Measurements from ENCODE around the gene CLPTM1.
"Not testable (repeated sequence)": the region's sequence is repeated elsewhere in the genome, so short reads cannot be mapped to it uniquely, and the experiment has no call there.

CLPTM1 gene

GRCh38 chr19:44943801-44944249, 11.4 kb upstream of the CLPTM1 start:
- DNase-seq (ENCODE audit: low read depth) = no peak

- DNase-seq (ENCODE audit: low read depth) = no peak
Measured at GRCh38 chr19:44947041-44947581, 8.1 kb upstream of the CLPTM1 start.

DNA sequence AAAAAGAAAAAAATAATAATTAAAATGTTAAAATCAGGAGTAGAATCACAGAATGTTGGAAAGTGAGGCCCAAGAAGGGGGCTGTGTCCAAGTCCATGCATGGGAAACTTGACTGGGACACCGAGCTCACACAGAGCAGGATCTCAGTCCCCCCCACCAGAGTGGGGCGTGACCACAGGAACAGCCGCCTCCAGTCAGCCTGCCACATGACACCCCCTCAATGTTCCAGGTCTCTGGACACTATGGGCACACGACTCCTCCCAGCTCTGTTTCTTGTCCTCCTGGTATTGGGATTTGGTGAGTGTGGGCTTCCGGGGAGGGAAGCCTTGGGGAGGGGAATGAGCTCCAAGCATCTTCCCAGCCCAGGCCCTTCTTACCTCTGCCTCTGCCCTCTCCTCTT, 6.9 kb upstream of the CLPTM1 start:
- DNase-seq (ENCODE audit: low read depth) = no peak

- no peak for DNase-seq (ENCODE audit: low read depth)
Measured at GRCh38 chr19:44948763-44949374, 6.3 kb upstream of the CLPTM1 start.

DNA sequence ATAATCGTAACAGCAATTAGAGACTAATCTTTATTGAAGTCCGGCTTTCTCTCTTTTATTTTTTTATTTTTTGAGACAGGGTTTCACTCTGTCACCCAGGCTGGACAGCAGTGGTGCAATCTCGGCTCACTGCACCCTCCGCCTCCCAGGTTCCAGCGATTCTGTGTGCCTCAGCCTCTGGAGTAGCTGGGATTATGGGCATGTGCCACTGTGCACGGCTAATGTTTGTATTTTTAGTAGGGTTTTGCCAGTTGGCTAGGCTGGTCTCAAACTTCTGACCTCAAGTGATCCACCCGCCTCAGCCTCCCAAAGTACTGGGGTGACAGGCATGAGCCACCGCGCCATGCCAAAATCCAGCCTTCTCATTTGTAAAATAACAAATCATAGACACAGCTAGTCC, 5.6 kb upstream of the CLPTM1 start:
- DNase-seq (ENCODE audit: low read depth) = no peak

GRCh38 chr19:44951179-44952159, 3.7 kb upstream of the CLPTM1 start:
- no peak for DNase-seq (ENCODE audit: low read depth)

- no peak for DNase-seq (ENCODE audit: low read depth)
Measured at GRCh38 chr19:44954278-44954648, 917 bp upstream of the CLPTM1 start.

DNA sequence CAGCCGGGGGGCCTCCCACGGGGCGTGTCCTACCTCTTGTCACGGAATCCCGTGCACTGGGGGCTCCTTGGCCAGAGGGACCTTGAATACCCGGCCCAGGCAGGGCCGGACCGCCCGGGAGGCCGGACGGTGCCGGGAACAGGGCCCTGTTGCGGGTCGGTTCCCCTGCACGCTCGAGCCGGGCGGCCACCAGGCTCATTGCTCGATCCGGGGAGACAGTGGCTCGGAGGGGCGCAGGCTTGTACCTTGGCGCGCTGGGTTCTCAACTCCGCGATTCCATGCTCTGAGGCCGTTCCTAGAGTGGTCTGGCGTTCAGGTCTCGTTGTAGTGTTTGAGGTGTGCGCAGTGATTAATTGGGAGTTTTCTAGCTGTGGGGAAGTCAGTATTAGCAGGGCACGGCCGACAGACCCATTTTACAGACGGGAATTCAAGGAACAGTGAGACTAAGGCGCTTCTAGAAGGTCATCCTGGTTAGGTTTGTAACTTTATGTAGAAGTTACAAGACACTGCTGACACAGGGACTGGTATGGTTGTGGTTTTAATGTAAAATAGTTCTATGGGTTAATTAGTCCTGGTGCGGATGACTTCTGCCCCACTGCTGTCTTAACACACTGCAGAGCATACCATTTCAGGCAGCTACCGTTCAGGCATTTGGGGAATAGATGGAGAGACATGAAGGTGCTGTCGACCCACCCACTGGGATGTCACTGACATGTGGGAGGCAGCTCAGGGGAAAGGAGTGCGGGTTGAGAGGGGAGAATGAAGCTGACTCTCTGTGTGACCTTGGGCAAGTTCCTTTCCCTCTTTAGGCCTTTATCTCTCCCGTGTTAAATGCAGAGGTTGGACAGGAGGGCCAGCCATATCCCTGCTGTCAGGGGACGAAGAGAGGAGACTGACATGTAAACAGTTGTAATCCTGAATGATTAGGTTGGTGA, 592 bp downstream of the CLPTM1 start:
- DNase-seq (ENCODE audit: low read depth) = no peak

DNA sequence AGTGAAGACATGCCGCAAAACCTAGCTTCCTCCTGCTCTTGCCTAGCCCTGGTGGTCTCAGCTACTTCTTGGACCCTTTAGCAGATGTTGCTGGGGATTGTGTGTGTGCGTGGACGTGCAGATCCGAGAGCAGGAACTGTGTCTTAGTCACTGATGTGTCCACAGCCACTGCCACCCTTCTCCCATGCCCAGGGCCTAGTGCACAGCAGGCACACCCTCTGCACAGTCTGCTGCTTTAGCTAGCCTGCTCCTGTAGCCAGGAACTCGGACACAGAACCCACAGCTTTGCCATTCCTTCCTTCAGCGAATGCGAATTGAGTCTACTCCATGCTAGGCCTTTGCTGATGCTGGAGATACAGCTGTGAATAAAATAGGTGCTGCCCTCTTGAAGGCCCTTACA, 2.3 kb downstream of the CLPTM1 start:
- DNase-seq (ENCODE audit: low read depth) = no peak

DNA sequence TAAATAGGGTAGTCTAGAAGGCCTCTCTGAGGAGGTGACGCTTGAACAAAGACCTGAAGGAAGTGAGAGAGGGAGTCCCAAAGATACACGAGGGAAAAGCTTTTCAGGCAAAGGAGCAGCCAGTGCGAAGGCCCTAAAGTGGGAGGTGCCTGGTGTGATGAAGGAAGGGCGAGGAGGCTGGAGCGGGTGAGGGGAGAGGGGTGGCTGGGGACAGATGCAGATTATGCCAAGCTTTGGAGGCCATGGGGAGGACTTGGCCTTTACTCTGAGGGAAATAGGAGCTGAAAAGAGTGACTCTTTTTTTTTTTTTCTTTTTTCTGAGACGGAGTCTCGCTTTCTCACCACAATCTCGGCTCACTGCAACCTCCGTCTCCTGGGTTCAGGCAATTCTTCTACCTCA, 2.9 kb downstream of the CLPTM1 start:
- DNase-seq (ENCODE audit: low read depth) = no peak

- no peak for DNase-seq (ENCODE audit: low read depth)
Measured at GRCh38 chr19:44959691-44960090, 4.5 kb downstream of the CLPTM1 start.

DNA sequence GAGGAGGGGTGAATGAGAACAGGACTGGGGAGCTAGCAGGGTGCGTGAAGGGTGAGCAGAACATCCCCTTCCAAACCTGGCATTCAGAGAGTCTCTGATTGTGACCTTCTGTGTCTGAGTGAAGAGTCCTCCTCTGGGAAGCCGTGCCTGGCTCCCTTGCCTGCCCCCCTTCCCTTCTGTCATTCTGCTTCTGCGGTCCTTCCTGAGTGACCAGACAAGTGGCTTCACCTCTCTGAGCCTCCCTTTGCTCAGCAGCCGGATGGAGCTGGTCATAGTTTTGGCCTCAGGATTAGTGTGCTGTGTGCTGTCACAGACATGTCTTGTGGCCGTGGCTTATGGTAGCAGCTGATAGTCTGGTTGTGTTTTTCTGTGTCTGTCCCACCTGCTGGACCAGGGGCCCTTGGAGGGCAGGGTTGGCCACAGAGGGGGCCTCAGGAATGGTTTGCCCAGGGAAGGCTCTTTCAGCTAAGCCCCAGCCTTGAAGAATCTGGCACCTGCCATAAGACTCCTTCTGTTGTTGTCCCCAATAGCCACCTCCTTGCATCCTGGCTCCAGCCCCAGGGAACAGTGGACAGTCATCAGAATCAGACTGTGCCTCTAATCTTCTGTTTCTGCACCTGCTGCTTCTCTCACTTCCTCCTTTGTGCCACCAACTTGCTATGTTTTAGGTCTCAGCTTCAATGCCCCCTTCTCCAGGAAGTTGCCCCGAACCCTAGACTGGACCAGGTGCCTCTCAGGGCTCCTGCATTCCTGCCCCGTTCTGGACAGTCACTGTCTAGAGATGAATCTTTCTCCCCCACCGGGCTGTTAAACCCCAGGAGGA, 5.9 kb downstream of the CLPTM1 start:
- DNase-seq (ENCODE audit: low read depth) = no peak

DNA sequence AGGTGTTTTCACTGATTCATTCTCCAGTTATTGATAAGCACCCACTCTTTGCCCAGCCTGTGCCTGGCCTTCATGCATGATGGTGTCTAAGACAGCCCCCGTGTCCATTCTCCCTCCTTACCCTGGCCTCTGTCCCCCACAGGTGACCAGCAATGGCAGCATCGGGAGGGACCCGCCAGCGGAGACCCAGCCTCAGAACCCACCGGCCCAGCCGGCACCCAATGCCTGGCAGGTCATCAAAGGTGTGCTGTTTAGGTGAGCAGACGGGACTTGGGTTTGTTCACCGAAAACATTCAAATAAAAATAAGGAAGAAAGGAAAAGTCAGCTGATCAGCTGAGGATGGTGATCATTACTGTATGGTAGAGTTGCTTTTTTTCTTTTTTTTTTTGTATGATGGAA, 6.6 kb downstream of the CLPTM1 start:
- no peak for DNase-seq (ENCODE audit: low read depth)

DNA sequence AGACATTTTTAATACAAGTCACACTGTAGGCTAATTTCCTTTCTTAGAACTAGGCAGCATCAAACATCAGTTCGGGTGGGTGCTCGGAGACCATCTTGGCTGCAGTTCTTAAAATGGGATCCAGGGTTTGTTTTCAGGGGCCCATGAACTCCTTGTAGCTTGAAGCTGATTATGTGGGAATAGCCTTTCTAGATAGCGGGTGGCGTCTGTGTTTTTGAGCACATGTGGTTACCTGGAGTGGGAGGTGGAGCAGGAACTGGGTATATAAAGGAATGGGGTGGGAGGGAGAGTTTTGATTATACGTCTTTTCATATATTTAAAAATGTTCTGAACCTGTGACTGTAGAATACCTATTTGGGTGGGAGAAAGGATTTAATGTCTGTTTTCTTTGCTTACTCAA, 12.9 kb downstream of the CLPTM1 start:
- no peak for DNase-seq (ENCODE audit: low read depth)

DNA sequence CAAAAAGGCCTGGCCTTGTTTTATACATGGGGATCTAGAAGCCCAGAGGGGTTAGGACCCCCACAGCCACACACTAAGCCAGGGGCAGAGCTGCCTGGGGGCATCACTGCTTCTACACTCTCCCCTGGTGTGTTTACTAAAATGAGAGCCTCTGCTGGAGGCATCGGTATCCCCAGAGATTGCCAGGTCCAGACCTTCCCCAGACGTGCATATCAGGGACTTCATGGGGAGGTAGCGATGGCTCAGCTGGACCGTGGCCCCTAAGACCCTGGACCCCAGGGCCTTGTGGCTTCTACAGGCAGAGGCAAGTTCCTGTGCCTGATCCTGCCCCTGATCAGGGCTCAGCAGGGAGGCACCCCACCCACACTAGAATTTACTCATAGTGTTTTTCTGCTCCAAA, 13.5 kb downstream of the CLPTM1 start:
- DNase-seq (ENCODE audit: low read depth) = no peak

DNA sequence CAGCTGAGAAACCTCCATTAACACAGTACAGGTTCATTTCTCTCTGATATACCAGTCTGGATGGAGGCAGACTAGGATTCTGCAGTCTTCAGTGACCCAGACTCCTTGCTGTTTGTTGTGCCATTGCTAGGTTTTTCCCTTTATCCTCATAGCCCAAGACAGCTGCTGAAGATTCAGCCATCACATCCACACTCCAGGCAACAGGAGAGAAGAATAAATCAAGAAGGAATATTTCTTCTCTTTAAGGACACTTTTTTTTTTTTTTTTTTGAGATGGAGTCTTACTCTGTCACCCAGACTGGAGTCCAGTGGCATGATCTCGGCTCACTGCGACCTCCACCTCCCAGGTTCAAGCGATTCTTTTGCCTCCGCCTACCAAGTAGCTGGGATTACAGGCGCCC, 14.3 kb downstream of the CLPTM1 start:
- DNase-seq (ENCODE audit: low read depth) = no peak

DNA sequence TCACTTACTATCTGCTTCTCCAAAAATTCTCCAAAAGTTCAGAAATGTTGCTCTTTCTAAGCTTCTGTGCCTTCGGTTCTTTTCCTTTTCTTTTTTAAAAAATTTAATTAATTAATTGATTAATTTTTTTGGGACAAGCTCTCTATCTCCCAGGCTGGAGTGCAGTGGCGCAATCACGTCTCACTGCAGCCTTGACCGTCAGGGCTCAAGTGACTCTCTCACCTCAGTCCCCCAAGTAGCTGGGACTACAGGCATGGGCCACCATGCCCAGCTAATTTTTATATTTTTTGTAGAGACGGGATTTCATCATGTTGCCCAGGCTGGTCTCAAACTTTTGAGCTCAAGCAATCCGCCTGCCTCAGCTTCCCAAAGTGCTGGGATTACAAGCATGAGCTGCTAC, 16.3 kb downstream of the CLPTM1 start:
- DNase-seq (ENCODE audit: low read depth) = not testable (repeated sequence)

- DNase-seq (ENCODE audit: low read depth) = no peak
Measured at GRCh38 chr19:44972802-44973201, 17.6 kb downstream of the CLPTM1 start.

GRCh38 chr19:44973982-44974735, 19.0 kb downstream of the CLPTM1 start:
- no peak for DNase-seq (ENCODE audit: low read depth)

DNA sequence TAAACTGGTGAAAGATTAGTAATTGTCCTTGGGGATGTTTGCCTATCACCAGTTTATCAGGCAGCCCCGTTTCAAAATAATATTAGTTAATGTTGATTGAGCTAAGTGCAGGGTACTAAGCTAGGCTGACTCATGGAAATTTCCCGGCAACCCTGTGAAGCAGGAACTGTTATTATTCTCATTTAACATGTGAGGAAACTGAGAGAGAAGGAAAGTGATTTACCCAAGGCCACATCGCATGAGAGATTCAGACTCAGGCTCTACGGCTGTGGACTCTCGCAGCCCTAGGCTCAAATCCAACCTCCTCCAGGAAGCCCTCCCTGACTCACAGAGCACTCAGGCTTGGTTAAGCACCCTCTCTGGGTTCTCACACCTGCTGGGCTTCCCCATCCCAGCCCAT, 19.7 kb downstream of the CLPTM1 start:
- no peak for DNase-seq (ENCODE audit: low read depth)
